Fibroblast of lung (primary cell): Measurements from ENCODE around the gene CFAP410. TPM values are rescaled to one million over a fixed set of nuclear protein-coding genes. Genes with fewer than 3 reads are reported as not detected.

Experiments used
- DNase-seq, 2 donors: peaks; one replicate each; pipeline versions ENCODE4 v3.0.0 to v3.0.0-alpha.2; 2010; ENCODE audit warnings: low read depth in 2 of 2
- H2AFZ ChIP-seq: 2 replicates; pipeline ENCODE4 v1.5.1; 2012; ENCODE audit warnings: low read length, control low read depth, inconsistent platforms
- H3K27ac ChIP-seq: 2 replicates; pipeline ENCODE4 v1.5.1; 2011; ENCODE audit warnings: low read length, control low read depth; ENCODE audit not compliant: insufficient read depth
- H3K27me3 ChIP-seq: 2 replicates; pipeline ENCODE4 v1.5.1; 2011; ENCODE audit warnings: mild to moderate bottlenecking, low read length; ENCODE audit not compliant: control insufficient read depth, insufficient read depth
- H3K36me3 ChIP-seq: 2 replicates; pipeline ENCODE4 v1.5.1; 2011; ENCODE audit warnings: low read length; ENCODE audit not compliant: control insufficient read depth, insufficient read depth
- H3K4me1 ChIP-seq: 2 replicates; pipeline ENCODE4 v1.5.1; 2011; ENCODE audit warnings: low read length; ENCODE audit not compliant: control insufficient read depth, insufficient read depth; ENCODE audit errors: extremely low read depth
- H3K4me2 ChIP-seq: 2 replicates; pipeline ENCODE4 v1.5.1; 2011; ENCODE audit warnings: low read length, control low read depth; ENCODE audit not compliant: insufficient read depth; ENCODE audit errors: extremely low read depth
- H3K4me3 ChIP-seq, 4 experiments: fragments of 200-600 bp in 1 of 4; sonication (generic) in 1 of 4; replicated peaks in 1 of 4; 2 replicates each; pipeline ENCODE4 v1.5.1; 2011 to 2016; ENCODE audit warnings: low read length in 4 of 4, low read depth in 3 of 4, mild to moderate bottlenecking in 3 of 4, control low read depth in 2 of 4, inconsistent platforms in 1 of 4, mixed read lengths in 1 of 4; ENCODE audit not compliant: insufficient read depth in 1 of 4; ENCODE audit errors: control extremely low read depth in 1 of 4
- H3K79me2 ChIP-seq: 2 replicates; pipeline ENCODE4 v1.5.1; 2012; ENCODE audit warnings: mild to moderate bottlenecking, low read length, inconsistent platforms; ENCODE audit not compliant: control insufficient read depth, insufficient read depth
- H3K9ac ChIP-seq: 2 replicates; pipeline ENCODE4 v1.5.1; 2011; ENCODE audit warnings: mild to moderate bottlenecking, low read length, control low read depth; ENCODE audit not compliant: insufficient read depth
- H3K9me3 ChIP-seq: 2 replicates; pipeline ENCODE4 v1.5.1; 2012; ENCODE audit warnings: low read depth, low read length; ENCODE audit not compliant: control insufficient read depth, insufficient read depth
- H4K20me1 ChIP-seq: 2 replicates; pipeline ENCODE4 v1.5.1; 2011; ENCODE audit warnings: low read length; ENCODE audit not compliant: control insufficient read depth, insufficient read depth; ENCODE audit errors: extremely low read depth
- CTCF ChIP-seq, 2 donors: IDR thresholded peaks in 1 of 2; conservative IDR thresholded peaks in 1 of 2; 1 replicate in 1 of 2; 2 replicates in 1 of 2; pipeline ENCODE4 v1.5.1; 2011 to 2012; ENCODE audit warnings: low read length in 2 of 2, control low read depth in 1 of 2, inconsistent platforms in 1 of 2, low read depth in 1 of 2, mild to moderate bottlenecking in 1 of 2
- EZH2 ChIP-seq: IDR thresholded peaks from 2 replicates; pipeline ENCODE4 v1.5.1; 2012; ENCODE audit warnings: low read length, control low read depth, mild to moderate bottlenecking; ENCODE audit errors: missing control alignments
- polyA plus RNA-seq, 2 donors: library from polyadenylated mRNA; depleted of rRNA in 1 of 2; stranded (reverse) in 1 of 2; unstranded in 1 of 2; fragments of >200 nt; gene quantifications; 2 replicates each; pipeline ENCODE4 v1.2.1, GENCODE V29; 2011 to 2012; ENCODE audit warnings: missing spikeins in 1 of 2
- total RNA-seq: library from RNA; depleted of rRNA; stranded (reverse); fragments of >200 nt; gene quantifications from 2 replicates; pipeline ENCODE4 v1.2.1, GENCODE V29; 2014

The CFAP410 gene
- total and polyA plus RNA-seq, 2 donors (not counting 1 experiment from before 2014, with no cell fraction given), result 4.9 to 7.1 TPM

GRCh38 chr21:44337941-44338895 lies 972 bp downstream of the CFAP410 start:
- Histone ChIP-seq H3K9me3 (no peaks in the 10 kb centered on the region), H3K27ac (peak overlapping the region; percentile 34), H3K4me2 (peak overlapping the region; percentile 93), H3K27me3 (no peaks in the 10 kb centered on the region), H3K79me2 (no peaks in the 10 kb centered on the region), H4K20me1 (no peaks in the 10 kb centered on the region), H3K9ac (no peak overlapping the region), H2AFZ (peak overlapping the region; percentile 43), H3K36me3 (peaks cover 2% of the 10 kb centered on the region), H3K4me1 (peaks cover 9% of the 10 kb centered on the region), H3K4me3 (peak overlapping the region; percentile 37 to 60 (median 50))
- peak; percentile 33 to 46 for TF ChIP-seq CTCF (conservative IDR thresholded peaks at IDR 0.05 in 1 of 2, IDR thresholded peaks at IDR 0.05 in 1 of 2; ENCODE audit: low read depth in 1 of 2, low read length in 2 of 2)
- no peak for TF ChIP-seq EZH2
- DNase-seq, result peak; percentile 58 to 64

GRCh38 chr21:44337449-44337848 lies 1.7 kb downstream of the CFAP410 start:
- Histone ChIP-seq H3K4me1 (peaks cover 9% of the 10 kb centered on the region), H3K4me2 (no peak overlapping the region), H3K27me3 (no peaks in the 10 kb centered on the region), H3K9me3 (no peaks in the 10 kb centered on the region), H3K4me3 (no peak overlapping the region), H3K79me2 (no peaks in the 10 kb centered on the region), H3K36me3 (peaks cover 2% of the 10 kb centered on the region), H3K9ac (no peak overlapping the region), H3K27ac (no peak overlapping the region), H2AFZ (no peak overlapping the region), H4K20me1 (no peaks in the 10 kb centered on the region)
- DNase-seq, result peak in 1 of 2 donors; percentile 33
- TF ChIP-seq EZH2 (no peak), CTCF (conservative IDR thresholded peaks at IDR 0.05 in 1 of 2, IDR thresholded peaks at IDR 0.05 in 1 of 2; ENCODE audit: low read depth in 1 of 2, low read length in 2 of 2) (no peak)

GRCh38 chr21:44335266-44336059 lies 3.7 kb downstream of the CFAP410 start:
- Histone ChIP-seq H3K4me3 (no peak overlapping the region), H4K20me1 (no peaks in the 10 kb centered on the region), H3K27me3 (no peaks in the 10 kb centered on the region), H3K27ac (no peak overlapping the region), H2AFZ (no peak overlapping the region), H3K4me1 (peaks cover 9% of the 10 kb centered on the region), H3K79me2 (no peaks in the 10 kb centered on the region), H3K9me3 (no peaks in the 10 kb centered on the region), H3K4me2 (no peak overlapping the region), H3K36me3 (peaks cover 2% of the 10 kb centered on the region), H3K9ac (no peak overlapping the region)
- no peak for TF ChIP-seq EZH2
- TF ChIP-seq CTCF (conservative IDR thresholded peaks at IDR 0.05 in 1 of 2, IDR thresholded peaks at IDR 0.05 in 1 of 2; ENCODE audit: low read depth in 1 of 2, low read length in 2 of 2), result no peak
- DNase-seq, result no peak
